ENCODE results near the gene C6orf62.
"Not testable (repeated sequence)": the region's sequence is repeated elsewhere in the genome, so short reads cannot be mapped to it uniquely, and the experiment has no call there.

C6orf62 gene

GRCh38 chr6:24686946-24687345, 32.0 kb downstream of the C6orf62 start:
- Histone ChIP-seq H3K9me3 (ENCODE audit: control insufficient read depth, low read length) (no peaks in the 10 kb centered on the region), H3K27ac (ENCODE audit: insufficient read depth, low read depth, low read length, poor library complexity, severe bottlenecking) (no peak overlapping the region), H3K27me3 (ENCODE audit: control insufficient read depth, insufficient read depth, low read length, poor library complexity, severe bottlenecking) (no peaks in the 10 kb centered on the region), H3K4me3 (ENCODE audit: insufficient read depth, low read depth, low read length) (no peak overlapping the region), H3K36me3 (ENCODE audit: control insufficient read depth, insufficient read depth, low read length) (no peaks in the 10 kb centered on the region), H3K4me1 (ENCODE audit: control insufficient read depth, insufficient read depth, low read length) (peaks cover 8% of the 10 kb centered on the region)
- WGBS, 2 experiments, result 94 to 97% methylated on average over 4 of the region's 4 CpGs

DNA sequence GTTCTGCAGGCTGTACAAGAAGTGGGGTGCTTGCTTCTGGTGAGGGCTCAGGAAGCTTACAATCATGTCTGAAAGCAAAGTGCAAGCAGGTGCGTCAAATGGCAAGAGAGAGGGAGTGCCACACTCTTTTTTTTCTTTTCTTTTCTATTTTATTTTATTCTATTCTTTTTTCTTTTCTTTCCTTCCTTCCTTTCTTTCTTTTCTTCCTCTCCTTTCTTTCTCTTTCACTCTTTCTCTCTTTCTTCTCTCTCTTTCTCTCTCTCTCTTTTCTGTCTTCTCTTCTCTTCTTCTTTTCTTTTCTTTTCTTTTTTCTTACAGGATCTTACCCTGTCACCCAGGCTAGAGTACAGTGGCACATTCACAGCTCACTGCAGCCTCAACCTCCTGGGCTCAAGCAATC, 32.5 kb downstream of the C6orf62 start:
- no peak overlapping the region for H3K27ac ChIP-seq (ENCODE audit: insufficient read depth, low read depth, low read length, poor library complexity, severe bottlenecking)
- H3K27me3 ChIP-seq (ENCODE audit: control insufficient read depth, insufficient read depth, low read length, poor library complexity, severe bottlenecking), result no peaks in the 10 kb centered on the region
- no peaks in the 10 kb centered on the region for H3K36me3 ChIP-seq (ENCODE audit: control insufficient read depth, insufficient read depth, low read length)
- H3K4me1 ChIP-seq (ENCODE audit: control insufficient read depth, insufficient read depth, low read length), result peaks cover 8% of the 10 kb centered on the region
- 86 to 93% methylated on average over 1 of the region's 1 CpG for WGBS, 2 experiments
- H3K9me3 ChIP-seq (ENCODE audit: control insufficient read depth, low read length), result no peaks in the 10 kb centered on the region
- no peak overlapping the region for H3K4me3 ChIP-seq (ENCODE audit: insufficient read depth, low read depth, low read length)

- H3K27ac ChIP-seq (ENCODE audit: insufficient read depth, low read depth, low read length, poor library complexity, severe bottlenecking), result no peak overlapping the region
- no peak overlapping the region for H3K4me3 ChIP-seq (ENCODE audit: insufficient read depth, low read depth, low read length)
- 48 to 57% methylated on average over 9 to 11 of the region's 12 CpGs for WGBS, 2 experiments
- H3K27me3 ChIP-seq (ENCODE audit: control insufficient read depth, insufficient read depth, low read length, poor library complexity, severe bottlenecking), result no peaks in the 10 kb centered on the region
- peaks cover 8% of the 10 kb centered on the region for H3K4me1 ChIP-seq (ENCODE audit: control insufficient read depth, insufficient read depth, low read length)
- H3K9me3 ChIP-seq (ENCODE audit: control insufficient read depth, low read length), result no peaks in the 10 kb centered on the region
- no peaks in the 10 kb centered on the region for H3K36me3 ChIP-seq (ENCODE audit: control insufficient read depth, insufficient read depth, low read length)
Measured at GRCh38 chr6:24683297-24684296, 35.4 kb downstream of the C6orf62 start.

GRCh38 chr6:24680582-24680981, 38.4 kb downstream of the C6orf62 start:
- H3K36me3 ChIP-seq (ENCODE audit: control insufficient read depth, insufficient read depth, low read length), result no peaks in the 10 kb centered on the region
- H3K4me1 ChIP-seq (ENCODE audit: control insufficient read depth, insufficient read depth, low read length), result peaks cover 8% of the 10 kb centered on the region
- no peak overlapping the region for H3K4me3 ChIP-seq (ENCODE audit: insufficient read depth, low read depth, low read length)
- no peaks in the 10 kb centered on the region for H3K27me3 ChIP-seq (ENCODE audit: control insufficient read depth, insufficient read depth, low read length, poor library complexity, severe bottlenecking)
- no peak overlapping the region for H3K27ac ChIP-seq (ENCODE audit: insufficient read depth, low read depth, low read length, poor library complexity, severe bottlenecking)
- H3K9me3 ChIP-seq (ENCODE audit: control insufficient read depth, low read length), result no peaks in the 10 kb centered on the region
- WGBS, 2 experiments, result 88 to 97% methylated on average over 7 of the region's 7 CpGs

DNA sequence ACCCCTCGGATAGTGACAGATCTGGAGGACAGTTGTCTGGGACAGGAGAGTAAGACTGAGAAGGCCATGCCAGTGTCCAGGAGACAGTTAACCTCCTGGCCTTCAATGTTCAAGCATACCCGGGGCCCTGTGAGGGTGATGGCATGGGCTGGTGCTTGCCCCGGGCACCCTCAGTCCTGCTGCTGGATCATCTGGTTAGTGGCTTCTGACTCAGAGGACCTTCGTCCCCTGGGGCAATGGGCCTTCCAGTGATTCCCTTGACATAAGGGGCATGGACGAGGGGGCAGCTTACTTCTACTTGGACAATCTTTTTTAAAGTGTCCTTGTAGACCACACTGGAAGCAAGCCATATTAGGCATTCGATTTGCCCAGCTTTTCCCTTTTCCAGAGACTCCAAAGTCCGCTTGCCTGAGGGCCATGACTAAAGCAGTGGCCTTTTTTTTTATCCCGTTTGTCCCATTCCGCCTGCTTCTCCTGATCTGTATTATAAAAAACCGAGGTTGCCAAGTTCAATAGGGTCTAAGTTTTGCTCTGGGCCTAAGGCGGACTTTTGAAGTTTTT, 40.1 kb downstream of the C6orf62 start:
- H3K4me3 ChIP-seq (ENCODE audit: insufficient read depth, low read depth, low read length); H3K4me1 ChIP-seq (ENCODE audit: control insufficient read depth, insufficient read depth, low read length); H3K9me3 ChIP-seq (ENCODE audit: control insufficient read depth, low read length); H3K27ac ChIP-seq (ENCODE audit: insufficient read depth, low read depth, low read length, poor library complexity, severe bottlenecking); H3K36me3 ChIP-seq (ENCODE audit: control insufficient read depth, insufficient read depth, low read length); H3K27me3 ChIP-seq (ENCODE audit: control insufficient read depth, insufficient read depth, low read length, poor library complexity, severe bottlenecking): not testable (repeated sequence)
- 93 to 95% methylated on average over 11 of the region's 11 CpGs for WGBS, 2 experiments

DNA sequence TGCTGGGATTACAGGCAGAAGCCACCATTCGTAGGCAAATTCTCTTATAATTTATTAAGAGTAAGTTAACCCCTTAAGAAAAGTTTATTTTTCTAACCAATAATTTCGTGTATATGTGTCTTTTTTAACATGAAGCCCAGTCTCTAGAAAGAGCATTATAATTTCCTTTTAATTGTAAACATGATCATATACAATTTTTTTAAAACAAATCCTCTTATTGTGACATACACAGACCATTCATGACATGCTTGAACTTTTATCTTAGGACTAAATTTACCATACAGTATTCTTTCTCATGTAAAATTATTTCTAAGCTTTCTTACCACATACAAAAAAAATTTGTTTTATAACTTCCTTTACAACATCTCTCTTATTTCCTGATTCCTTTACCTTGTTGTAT, 45.3 kb downstream of the C6orf62 start:
- WGBS, 2 experiments, result no CpG with 5 or more reads among the region's 2 CpGs
- Histone ChIP-seq H3K27ac (ENCODE audit: insufficient read depth, low read depth, low read length, poor library complexity, severe bottlenecking) (no peak overlapping the region), H3K27me3 (ENCODE audit: control insufficient read depth, insufficient read depth, low read length, poor library complexity, severe bottlenecking) (no peaks in the 10 kb centered on the region), H3K36me3 (ENCODE audit: control insufficient read depth, insufficient read depth, low read length) (peaks cover 3% of the 10 kb centered on the region), H3K9me3 (ENCODE audit: control insufficient read depth, low read length) (peaks cover 3% of the 10 kb centered on the region), H3K4me3 (ENCODE audit: insufficient read depth, low read depth, low read length) (no peak overlapping the region), H3K4me1 (ENCODE audit: control insufficient read depth, insufficient read depth, low read length) (no peaks in the 10 kb centered on the region)

- no peak overlapping the region for H3K27ac ChIP-seq (ENCODE audit: insufficient read depth, low read depth, low read length, poor library complexity, severe bottlenecking)
- no peak overlapping the region for H3K4me3 ChIP-seq (ENCODE audit: insufficient read depth, low read depth, low read length)
- peaks cover 3% of the 10 kb centered on the region for H3K36me3 ChIP-seq (ENCODE audit: control insufficient read depth, insufficient read depth, low read length)
- no peaks in the 10 kb centered on the region for H3K27me3 ChIP-seq (ENCODE audit: control insufficient read depth, insufficient read depth, low read length, poor library complexity, severe bottlenecking)
- H3K9me3 ChIP-seq (ENCODE audit: control insufficient read depth, low read length), result peaks cover 3% of the 10 kb centered on the region
- no peaks in the 10 kb centered on the region for H3K4me1 ChIP-seq (ENCODE audit: control insufficient read depth, insufficient read depth, low read length)
- 89% methylated on average over 6 of the region's 6 CpGs for WGBS, 2 experiments
Measured at GRCh38 chr6:24672620-24673182, 46.3 kb downstream of the C6orf62 start.

- H3K27me3 ChIP-seq (ENCODE audit: control insufficient read depth, insufficient read depth, low read length, poor library complexity, severe bottlenecking); H3K27ac ChIP-seq (ENCODE audit: insufficient read depth, low read depth, low read length, poor library complexity, severe bottlenecking); H3K4me3 ChIP-seq (ENCODE audit: insufficient read depth, low read depth, low read length); H3K9me3 ChIP-seq (ENCODE audit: control insufficient read depth, low read length); H3K36me3 ChIP-seq (ENCODE audit: control insufficient read depth, insufficient read depth, low read length); H3K4me1 ChIP-seq (ENCODE audit: control insufficient read depth, insufficient read depth, low read length): not testable (repeated sequence)
- WGBS, 2 experiments, result 90 to 95% methylated on average over 2 to 3 of the region's 4 CpGs
Measured at GRCh38 chr6:24671077-24671476, 47.9 kb downstream of the C6orf62 start.

GRCh38 chr6:24670492-24670891, 48.5 kb downstream of the C6orf62 start:
- H3K9me3 ChIP-seq (ENCODE audit: control insufficient read depth, low read length); H3K36me3 ChIP-seq (ENCODE audit: control insufficient read depth, insufficient read depth, low read length); H3K4me3 ChIP-seq (ENCODE audit: insufficient read depth, low read depth, low read length); H3K4me1 ChIP-seq (ENCODE audit: control insufficient read depth, insufficient read depth, low read length); H3K27ac ChIP-seq (ENCODE audit: insufficient read depth, low read depth, low read length, poor library complexity, severe bottlenecking); H3K27me3 ChIP-seq (ENCODE audit: control insufficient read depth, insufficient read depth, low read length, poor library complexity, severe bottlenecking): not testable (repeated sequence)

GRCh38 chr6:24668997-24669361, 50.0 kb downstream of the C6orf62 start:
- Histone ChIP-seq H3K4me1 (ENCODE audit: control insufficient read depth, insufficient read depth, low read length) (peaks cover 7% of the 10 kb centered on the region), H3K27ac (ENCODE audit: insufficient read depth, low read depth, low read length, poor library complexity, severe bottlenecking) (no peak overlapping the region), H3K4me3 (ENCODE audit: insufficient read depth, low read depth, low read length) (no peak overlapping the region), H3K27me3 (ENCODE audit: control insufficient read depth, insufficient read depth, low read length, poor library complexity, severe bottlenecking) (no peaks in the 10 kb centered on the region), H3K36me3 (ENCODE audit: control insufficient read depth, insufficient read depth, low read length) (no peaks in the 10 kb centered on the region), H3K9me3 (ENCODE audit: control insufficient read depth, low read length) (peaks cover under 1% of the 10 kb centered on the region)
- WGBS, 2 experiments, result 89 to 91% methylated on average over 8 to 9 of the region's 9 CpGs

Measured in ectodermal cell (in vitro differentiated cells).